ENCODE data around the gene KIDINS220.

KIDINS220 gene

GRCh38 chr2:8800821-8801220 lies 36.6 kb downstream of the KIDINS220 start:
- H3K4me2 ChIP-seq (ENCODE audit: low read length) = no peak overlapping the region
- peaks cover 64% of the 10 kb centered on the region for H3K36me3 ChIP-seq (ENCODE audit: insufficient read depth, low read length)
- H3K4me1 ChIP-seq (ENCODE audit: control insufficient read depth, insufficient read depth, low read length) = peaks cover 12% of the 10 kb centered on the region
- no peak overlapping the region for H3K9ac ChIP-seq (ENCODE audit: low read depth, low read length)
- H3K4me3 ChIP-seq (ENCODE audit: low read length) = no peak overlapping the region
- no peaks in the 10 kb centered on the region for H3K9me3 ChIP-seq (replicated peaks; ENCODE audit: low read length)
- H3K27me3 ChIP-seq (ENCODE audit: control insufficient read depth, insufficient read depth, low read length) = no peaks in the 10 kb centered on the region

- Histone ChIP-seq H3K4me1 (ENCODE audit: control insufficient read depth, insufficient read depth, low read length) (peaks cover 16% of the 10 kb centered on the region), H3K9ac (ENCODE audit: low read depth, low read length) (no peak overlapping the region), H3K9me3 (replicated peaks; ENCODE audit: low read length) (no peaks in the 10 kb centered on the region), H3K36me3 (ENCODE audit: insufficient read depth, low read length) (peaks cover 59% of the 10 kb centered on the region), H3K27me3 (ENCODE audit: control insufficient read depth, insufficient read depth, low read length) (no peaks in the 10 kb centered on the region), H3K4me2 (ENCODE audit: low read length) (no peak overlapping the region), H3K4me3 (ENCODE audit: low read length) (no peak overlapping the region)
Measured at GRCh38 chr2:8800218-8800617, 37.2 kb downstream of the KIDINS220 start.

- H3K4me2 ChIP-seq (ENCODE audit: low read length) = no peak overlapping the region
- H3K9ac ChIP-seq (ENCODE audit: low read depth, low read length) = no peak overlapping the region
- H3K4me3 ChIP-seq (ENCODE audit: low read length) = no peak overlapping the region
- H3K27me3 ChIP-seq (ENCODE audit: control insufficient read depth, insufficient read depth, low read length) = no peaks in the 10 kb centered on the region
- H3K36me3 ChIP-seq (ENCODE audit: insufficient read depth, low read length) = peaks cover 61% of the 10 kb centered on the region
- H3K9me3 ChIP-seq (replicated peaks; ENCODE audit: low read length) = no peaks in the 10 kb centered on the region
- peaks cover 14% of the 10 kb centered on the region for H3K4me1 ChIP-seq (ENCODE audit: control insufficient read depth, insufficient read depth, low read length)
Measured at GRCh38 chr2:8799004-8799403, 38.4 kb downstream of the KIDINS220 start.

DNA sequence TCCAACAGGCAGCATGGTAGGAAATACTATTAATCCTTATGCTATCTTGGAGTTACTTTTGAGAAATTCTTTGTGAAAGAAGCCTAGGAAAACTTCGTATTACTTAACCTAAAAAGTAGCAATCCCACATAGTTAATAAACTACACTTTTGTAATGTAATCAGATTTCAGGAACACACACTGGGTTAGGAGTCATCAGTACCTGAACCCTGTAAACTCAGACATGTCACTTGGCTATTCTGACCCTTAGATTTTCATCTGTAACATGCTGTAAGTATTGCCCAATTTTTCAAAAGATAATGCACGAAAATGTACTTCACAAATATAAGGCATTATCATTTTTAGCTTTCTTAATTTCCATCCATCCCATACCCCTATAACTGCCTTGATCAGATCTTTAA lies 39.0 kb downstream of the KIDINS220 start:
- peaks cover 9% of the 10 kb centered on the region for H3K4me1 ChIP-seq (ENCODE audit: control insufficient read depth, insufficient read depth, low read length)
- H3K9me3 ChIP-seq (replicated peaks; ENCODE audit: low read length) = no peaks in the 10 kb centered on the region
- H3K4me2 ChIP-seq (ENCODE audit: low read length) = no peak overlapping the region
- no peaks in the 10 kb centered on the region for H3K27me3 ChIP-seq (ENCODE audit: control insufficient read depth, insufficient read depth, low read length)
- H3K9ac ChIP-seq (ENCODE audit: low read depth, low read length) = no peak overlapping the region
- H3K4me3 ChIP-seq (ENCODE audit: low read length) = no peak overlapping the region
- peaks cover 67% of the 10 kb centered on the region for H3K36me3 ChIP-seq (ENCODE audit: insufficient read depth, low read length)

DNA sequence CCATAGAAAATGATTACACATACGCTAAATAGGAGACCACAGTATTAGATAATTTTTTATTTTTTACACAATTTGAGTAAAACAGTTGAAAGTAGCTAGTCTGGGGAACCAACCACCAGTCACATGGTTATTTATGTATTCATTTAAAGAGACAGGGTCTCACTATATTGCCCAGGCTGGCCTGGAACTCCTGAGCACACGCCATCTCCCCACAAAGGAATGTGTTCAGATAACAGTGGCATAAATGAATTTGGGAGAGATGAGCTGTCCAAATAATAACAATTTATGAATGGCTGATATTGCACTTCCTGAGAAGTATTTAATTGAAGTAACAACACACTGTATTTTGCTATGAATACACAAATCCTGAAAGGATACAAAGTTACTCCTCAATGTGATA lies 39.7 kb downstream of the KIDINS220 start:
- Histone ChIP-seq H3K9me3 (replicated peaks; ENCODE audit: low read length) (no peaks in the 10 kb centered on the region), H3K4me3 (ENCODE audit: low read length) (no peak overlapping the region), H3K4me1 (ENCODE audit: control insufficient read depth, insufficient read depth, low read length) (peaks cover 9% of the 10 kb centered on the region), H3K9ac (ENCODE audit: low read depth, low read length) (no peak overlapping the region), H3K27me3 (ENCODE audit: control insufficient read depth, insufficient read depth, low read length) (no peaks in the 10 kb centered on the region), H3K4me2 (ENCODE audit: low read length) (no peak overlapping the region), H3K36me3 (ENCODE audit: insufficient read depth, low read length) (peaks cover 71% of the 10 kb centered on the region)

DNA sequence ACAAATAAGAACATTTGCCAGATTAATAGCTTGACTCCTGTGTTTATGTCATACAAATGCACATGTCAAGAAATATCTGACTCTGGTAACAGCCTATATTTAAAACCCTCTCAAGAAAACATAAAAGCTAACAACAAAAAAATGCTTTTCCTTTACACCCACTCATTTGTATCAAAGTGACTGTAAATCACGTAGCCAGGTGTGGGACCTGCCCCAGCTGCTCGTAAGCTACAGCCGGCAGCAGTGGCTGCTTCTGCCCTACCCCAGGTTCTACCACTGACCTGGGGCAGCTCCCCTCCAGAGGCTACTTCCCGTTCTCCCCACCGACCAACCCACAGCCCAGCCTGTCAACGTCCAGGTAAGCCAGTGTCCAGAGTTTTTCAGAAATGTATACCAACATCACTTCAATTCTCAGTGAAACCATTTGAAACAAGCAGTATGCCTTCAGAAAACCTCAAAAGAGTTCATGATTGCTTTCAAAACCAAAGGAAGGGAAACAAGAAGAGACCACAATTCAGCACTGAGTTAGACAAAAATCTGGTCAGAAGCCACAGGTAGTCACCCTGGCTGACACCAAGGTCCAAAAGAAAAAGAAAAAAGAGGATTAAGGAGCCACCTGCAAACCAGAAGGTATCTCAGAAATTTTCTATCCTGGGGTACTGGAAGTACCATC lies 40.4 kb downstream of the KIDINS220 start:
- no peak overlapping the region for H3K4me2 ChIP-seq (ENCODE audit: low read length)
- H3K36me3 ChIP-seq (ENCODE audit: insufficient read depth, low read length) = peaks cover 64% of the 10 kb centered on the region
- H3K9ac ChIP-seq (ENCODE audit: low read depth, low read length) = no peak overlapping the region
- no peaks in the 10 kb centered on the region for H3K9me3 ChIP-seq (replicated peaks; ENCODE audit: low read length)
- H3K4me3 ChIP-seq (ENCODE audit: low read length) = no peak overlapping the region
- no peaks in the 10 kb centered on the region for H3K27me3 ChIP-seq (ENCODE audit: control insufficient read depth, insufficient read depth, low read length)
- H3K4me1 ChIP-seq (ENCODE audit: control insufficient read depth, insufficient read depth, low read length) = peaks cover 9% of the 10 kb centered on the region

GRCh38 chr2:8796315-8796848 lies 41.0 kb downstream of the KIDINS220 start:
- Histone ChIP-seq H3K4me1 (ENCODE audit: control insufficient read depth, insufficient read depth, low read length) (peaks cover 9% of the 10 kb centered on the region), H3K36me3 (ENCODE audit: insufficient read depth, low read length) (peaks cover 58% of the 10 kb centered on the region), H3K9ac (ENCODE audit: low read depth, low read length) (no peak overlapping the region), H3K9me3 (replicated peaks; ENCODE audit: low read length) (no peaks in the 10 kb centered on the region), H3K4me2 (ENCODE audit: low read length) (no peak overlapping the region), H3K4me3 (ENCODE audit: low read length) (no peak overlapping the region), H3K27me3 (ENCODE audit: control insufficient read depth, insufficient read depth, low read length) (no peaks in the 10 kb centered on the region)

DNA sequence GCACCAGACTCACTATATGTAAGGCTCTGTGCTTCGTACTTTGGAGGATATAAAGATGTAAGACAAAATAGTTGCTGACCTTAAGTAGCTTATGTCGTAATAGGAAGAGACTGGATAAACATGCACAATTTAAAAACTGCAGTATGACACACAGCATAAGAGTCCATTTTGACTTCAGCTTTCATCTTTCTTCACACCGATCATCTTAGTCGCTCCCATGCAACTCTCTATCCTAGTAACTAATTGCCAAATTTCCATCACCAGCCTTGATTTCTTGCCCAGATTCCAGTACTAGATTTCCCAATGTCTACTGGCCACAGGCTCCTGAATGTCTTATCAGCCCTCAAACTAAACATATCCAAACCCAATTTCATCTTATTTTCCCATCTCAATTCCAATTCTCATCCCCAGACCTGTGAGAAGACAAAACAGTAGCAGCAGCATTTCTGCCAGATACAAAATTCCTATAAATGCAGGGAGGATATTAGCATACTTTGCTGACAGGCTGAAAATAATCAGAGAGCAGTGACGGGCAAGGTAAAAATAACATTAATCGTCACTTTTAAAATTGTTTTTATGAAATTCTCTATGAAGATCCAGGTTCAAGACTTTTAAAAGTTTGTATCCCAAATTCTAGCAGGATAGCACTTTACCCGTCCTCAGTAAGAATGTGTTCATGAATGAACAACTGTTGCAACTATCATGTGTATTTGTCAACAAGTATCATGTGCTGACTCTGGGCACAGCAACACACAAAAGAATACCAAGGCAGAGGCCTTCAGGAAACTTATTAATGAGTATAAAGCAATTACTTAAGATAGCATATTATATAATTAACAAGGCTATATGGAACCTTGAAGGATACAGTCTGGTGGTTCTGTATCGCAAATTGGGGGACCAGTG lies 42.2 kb downstream of the KIDINS220 start:
- H3K9me3 ChIP-seq (replicated peaks; ENCODE audit: low read length) = no peaks in the 10 kb centered on the region
- H3K4me3 ChIP-seq (ENCODE audit: low read length) = no peak overlapping the region
- no peaks in the 10 kb centered on the region for H3K27me3 ChIP-seq (ENCODE audit: control insufficient read depth, insufficient read depth, low read length)
- H3K4me2 ChIP-seq (ENCODE audit: low read length) = no peak overlapping the region
- H3K36me3 ChIP-seq (ENCODE audit: insufficient read depth, low read length) = peaks cover 56% of the 10 kb centered on the region
- peaks cover 9% of the 10 kb centered on the region for H3K4me1 ChIP-seq (ENCODE audit: control insufficient read depth, insufficient read depth, low read length)
- H3K9ac ChIP-seq (ENCODE audit: low read depth, low read length) = no peak overlapping the region

DNA sequence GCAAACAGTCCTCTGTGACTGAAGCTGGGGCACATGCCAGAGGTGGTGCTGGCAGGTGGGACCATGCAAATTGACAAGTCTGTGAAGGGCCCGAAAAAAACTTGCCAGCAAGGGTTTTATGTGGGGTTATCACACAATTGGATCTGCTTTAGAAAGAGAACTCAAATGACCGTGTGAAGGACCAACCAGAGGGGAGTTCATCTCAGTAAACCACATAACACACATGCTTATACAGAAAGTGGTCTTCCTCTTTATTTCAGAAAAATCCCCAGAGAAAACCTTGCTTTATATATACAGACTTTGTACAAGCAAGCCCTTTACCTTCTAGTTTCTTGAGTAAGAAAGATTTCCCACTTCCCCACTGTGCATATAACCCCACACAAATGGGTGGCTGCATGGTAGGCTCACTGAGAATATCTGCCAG lies 46.7 kb downstream of the KIDINS220 start:
- no peaks in the 10 kb centered on the region for H3K9me3 ChIP-seq (replicated peaks; ENCODE audit: low read length)
- H3K36me3 ChIP-seq (ENCODE audit: insufficient read depth, low read length) = peaks cover 50% of the 10 kb centered on the region
- H3K4me3 ChIP-seq (ENCODE audit: low read length) = no peak overlapping the region
- H3K4me2 ChIP-seq (ENCODE audit: low read length) = no peak overlapping the region
- H3K4me1 ChIP-seq (ENCODE audit: control insufficient read depth, insufficient read depth, low read length) = peaks cover 9% of the 10 kb centered on the region
- no peak overlapping the region for H3K9ac ChIP-seq (ENCODE audit: low read depth, low read length)
- no peaks in the 10 kb centered on the region for H3K27me3 ChIP-seq (ENCODE audit: control insufficient read depth, insufficient read depth, low read length)

DNA sequence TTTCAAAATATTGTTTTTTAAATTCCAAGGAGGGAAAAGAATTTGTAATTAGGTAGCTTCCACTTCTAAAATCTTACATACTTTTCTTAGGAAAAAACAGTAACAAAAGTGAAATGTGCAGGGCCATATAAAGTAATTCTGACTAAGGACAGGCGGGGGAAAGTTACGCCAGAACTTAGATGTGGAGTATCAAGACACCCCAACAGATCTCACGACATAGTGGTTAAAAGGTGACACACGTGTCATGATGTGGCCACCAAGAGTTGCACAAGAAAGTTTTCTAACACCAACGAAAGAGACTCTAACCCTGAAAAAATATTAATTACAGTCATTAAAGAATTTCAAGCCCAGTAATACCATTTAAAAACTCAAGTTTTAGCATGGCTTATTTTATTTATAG lies 51.0 kb downstream of the KIDINS220 start:
- Histone ChIP-seq H3K4me1 (ENCODE audit: control insufficient read depth, insufficient read depth, low read length) (no peaks in the 10 kb centered on the region), H3K36me3 (ENCODE audit: insufficient read depth, low read length) (peaks cover 47% of the 10 kb centered on the region)

DNA sequence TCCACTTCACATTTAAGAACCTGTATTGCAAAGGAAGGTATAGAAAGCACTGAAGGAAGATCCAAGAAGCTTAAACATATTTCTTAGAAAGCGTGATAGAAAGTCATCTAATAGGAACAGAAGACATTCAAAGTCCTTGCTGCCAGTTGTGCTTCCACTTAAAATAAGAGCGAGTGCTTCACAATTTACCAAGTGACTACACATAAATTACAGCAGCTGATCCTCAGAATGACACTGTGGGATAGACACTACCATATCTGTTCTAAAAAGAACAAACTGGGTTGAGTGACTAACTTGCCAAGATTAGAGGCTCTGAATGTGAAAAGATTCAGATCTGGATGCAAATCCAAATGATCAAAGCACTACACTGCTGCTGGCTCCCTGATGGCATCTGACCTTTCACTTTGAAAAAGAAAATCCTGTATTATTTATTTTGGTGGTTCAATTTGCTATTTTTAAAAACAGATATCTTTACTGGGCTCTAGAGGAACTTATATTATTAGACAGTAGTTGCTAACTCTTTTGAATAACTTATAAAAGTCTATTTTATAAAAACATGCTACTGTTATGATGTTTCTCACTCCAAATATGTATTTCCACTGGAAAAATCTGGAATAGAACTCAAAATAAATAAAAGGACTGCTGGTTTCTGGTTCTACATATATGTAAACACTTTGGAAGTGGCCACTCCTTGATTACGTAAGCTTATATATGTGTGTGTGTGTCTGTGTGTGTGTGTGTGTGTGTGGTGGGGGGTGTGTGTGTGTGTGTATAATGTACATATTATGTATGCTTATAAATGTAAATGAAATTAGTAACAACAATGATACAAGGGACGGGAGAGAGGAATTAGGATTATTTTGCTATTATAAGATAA lies 57.4 kb downstream of the KIDINS220 start:
- Histone ChIP-seq H3K36me3 (ENCODE audit: insufficient read depth, low read length) (peaks cover 64% of the 10 kb centered on the region), H3K9me3 (replicated peaks; ENCODE audit: low read length) (no peaks in the 10 kb centered on the region), H3K4me2 (ENCODE audit: low read length) (no peak overlapping the region), H3K4me3 (ENCODE audit: low read length) (no peak overlapping the region), H3K27me3 (ENCODE audit: control insufficient read depth, insufficient read depth, low read length) (no peaks in the 10 kb centered on the region), H3K9ac (ENCODE audit: low read depth, low read length) (no peak overlapping the region), H3K4me1 (ENCODE audit: control insufficient read depth, insufficient read depth, low read length) (no peaks in the 10 kb centered on the region)

More for the DNA sequence above, 51.0 kb downstream of the KIDINS220 start:
- no peak overlapping the region for H3K4me3 ChIP-seq (ENCODE audit: low read length)
- H3K9me3 ChIP-seq (replicated peaks; ENCODE audit: low read length) = no peaks in the 10 kb centered on the region
- H3K9ac ChIP-seq (ENCODE audit: low read depth, low read length) = no peak overlapping the region
- H3K27me3 ChIP-seq (ENCODE audit: control insufficient read depth, insufficient read depth, low read length) = no peaks in the 10 kb centered on the region
- no peak overlapping the region for H3K4me2 ChIP-seq (ENCODE audit: low read length)

All from skeletal muscle satellite cell (primary cell).